ENCODE measurements around the gene PTGES3. TPM values are rescaled to one million over a fixed set of nuclear protein-coding genes. Genes with fewer than 3 reads are reported as not detected.

PTGES3 gene
- total RNA-seq, 1 experiment from 2014 or later, result 394 TPM

- TF ChIP-seq ATF2 (CRISPR knock-in tag; IDR thresholded peaks at IDR 0.05; ENCODE audit: borderline replicate concordance, low read depth) (no peak), RELA (CRISPR knock-in tag; IDR thresholded peaks at IDR 0.05; ENCODE audit: borderline replicate concordance) (no peak), ZNF263 (CRISPR knock-in tag; IDR thresholded peaks at IDR 0.05; ENCODE audit: low read depth) (no peak), PRRX2 (CRISPR knock-in tag; IDR thresholded peaks at IDR 0.05) (no peak), FOXJ3 (CRISPR knock-in tag; IDR thresholded peaks at IDR 0.05; ENCODE audit: borderline replicate concordance) (no peak), ZNF671 (CRISPR knock-in tag; IDR thresholded peaks at IDR 0.05) (no peak), HMGXB4 (CRISPR knock-in tag; IDR thresholded peaks at IDR 0.05) (peak; percentile 82; the same call in 1 of the 2 replicates), GRHL2 (CRISPR knock-in tag; IDR thresholded peaks at IDR 0.05; ENCODE audit: insufficient replicate concordance, severe bottlenecking) (no peak), SOX15 (CRISPR knock-in tag; IDR thresholded peaks at IDR 0.05) (no peak), ZNF532 (CRISPR knock-in tag; IDR thresholded peaks at IDR 0.05; ENCODE audit: borderline replicate concordance) (no peak), FOXK1 (CRISPR knock-in tag; IDR thresholded peaks at IDR 0.05) (peak; percentile 93), JUN (CRISPR knock-in tag; IDR thresholded peaks at IDR 0.05) (0 out of 2 replicates have a peak, but pooled peaks have one; percentile 46), ZNF281 (CRISPR knock-in tag; IDR thresholded peaks at IDR 0.05) (no peak; the same call in 1 of the 2 replicates), IRF1 (CRISPR knock-in tag; IDR thresholded peaks at IDR 0.05) (no peak), SMAD3 (CRISPR knock-in tag; IDR thresholded peaks at IDR 0.05; ENCODE audit: borderline replicate concordance) (0 out of 2 replicates have a peak, but pooled peaks have one; percentile 55), SMAD4 (CRISPR knock-in tag; IDR thresholded peaks at IDR 0.05) (no peak), MAX (CRISPR knock-in tag; IDR thresholded peaks at IDR 0.05) (peak; percentile 96), TP53 (CRISPR knock-in tag; IDR thresholded peaks at IDR 0.05) (no peak), TEAD4 (CRISPR knock-in tag; IDR thresholded peaks at IDR 0.05) (no peak), MLX (CRISPR knock-in tag; IDR thresholded peaks at IDR 0.05) (no peak), CTCF (IDR thresholded peaks at IDR 0.05) (no peak), KAT7 (CRISPR knock-in tag; IDR thresholded peaks at IDR 0.05; ENCODE audit: borderline replicate concordance) (0 out of 2 replicates have a peak, but pooled peaks have one; percentile 29), E2F5 (CRISPR knock-in tag; IDR thresholded peaks at IDR 0.05) (peak; percentile 72; the same call in 1 of the 2 replicates), JAZF1 (CRISPR knock-in tag; IDR thresholded peaks at IDR 0.05) (no peak)
These were observed 37.1 kb upstream of the PTGES3 start, which contains the start of gene NACA (continued) for GRCh38 chr12:56724972-56725722.
